Epithelial cell of proximal tubule (primary cell): ENCODE data around the gene WAPL. TPM values are rescaled to one million over a fixed set of nuclear protein-coding genes. Genes with fewer than 3 reads are reported as not detected.
"Not testable (repeated sequence)": the region's sequence is repeated elsewhere in the genome, so short reads cannot be mapped to it uniquely, and the experiment has no call there.

Experiments used
- DNase-seq: peaks from one replicate; pipeline ENCODE4 v3.0.0-alpha.2; 2011; ENCODE audit warnings: low read depth
- H3K4me3 ChIP-seq: 2 replicates; pipeline ENCODE4 v1.5.1; 2011; ENCODE audit warnings: low read depth, mild to moderate bottlenecking, low read length
- total RNA-seq: library from RNA; depleted of rRNA; stranded (reverse); fragments of >200 nt; gene quantifications from 2 replicates; pipeline ENCODE4 v1.2.3, GENCODE V29; 2015
- TF ChIP-seq, protein P1 (sequence below): conservative IDR thresholded peaks from 2 replicates; pipeline ENCODE4 v1.5.1; 2012; ENCODE audit warnings: low read depth, mild to moderate bottlenecking, low read length

The WAPL gene, protein sequence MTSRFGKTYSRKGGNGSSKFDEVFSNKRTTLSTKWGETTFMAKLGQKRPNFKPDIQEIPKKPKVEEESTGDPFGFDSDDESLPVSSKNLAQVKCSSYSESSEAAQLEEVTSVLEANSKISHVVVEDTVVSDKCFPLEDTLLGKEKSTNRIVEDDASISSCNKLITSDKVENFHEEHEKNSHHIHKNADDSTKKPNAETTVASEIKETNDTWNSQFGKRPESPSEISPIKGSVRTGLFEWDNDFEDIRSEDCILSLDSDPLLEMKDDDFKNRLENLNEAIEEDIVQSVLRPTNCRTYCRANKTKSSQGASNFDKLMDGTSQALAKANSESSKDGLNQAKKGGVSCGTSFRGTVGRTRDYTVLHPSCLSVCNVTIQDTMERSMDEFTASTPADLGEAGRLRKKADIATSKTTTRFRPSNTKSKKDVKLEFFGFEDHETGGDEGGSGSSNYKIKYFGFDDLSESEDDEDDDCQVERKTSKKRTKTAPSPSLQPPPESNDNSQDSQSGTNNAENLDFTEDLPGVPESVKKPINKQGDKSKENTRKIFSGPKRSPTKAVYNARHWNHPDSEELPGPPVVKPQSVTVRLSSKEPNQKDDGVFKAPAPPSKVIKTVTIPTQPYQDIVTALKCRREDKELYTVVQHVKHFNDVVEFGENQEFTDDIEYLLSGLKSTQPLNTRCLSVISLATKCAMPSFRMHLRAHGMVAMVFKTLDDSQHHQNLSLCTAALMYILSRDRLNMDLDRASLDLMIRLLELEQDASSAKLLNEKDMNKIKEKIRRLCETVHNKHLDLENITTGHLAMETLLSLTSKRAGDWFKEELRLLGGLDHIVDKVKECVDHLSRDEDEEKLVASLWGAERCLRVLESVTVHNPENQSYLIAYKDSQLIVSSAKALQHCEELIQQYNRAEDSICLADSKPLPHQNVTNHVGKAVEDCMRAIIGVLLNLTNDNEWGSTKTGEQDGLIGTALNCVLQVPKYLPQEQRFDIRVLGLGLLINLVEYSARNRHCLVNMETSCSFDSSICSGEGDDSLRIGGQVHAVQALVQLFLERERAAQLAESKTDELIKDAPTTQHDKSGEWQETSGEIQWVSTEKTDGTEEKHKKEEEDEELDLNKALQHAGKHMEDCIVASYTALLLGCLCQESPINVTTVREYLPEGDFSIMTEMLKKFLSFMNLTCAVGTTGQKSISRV (N-terminal part only)
- 27.6 and 28.2 TPM in 2 replicates for total RNA-seq

DNA sequence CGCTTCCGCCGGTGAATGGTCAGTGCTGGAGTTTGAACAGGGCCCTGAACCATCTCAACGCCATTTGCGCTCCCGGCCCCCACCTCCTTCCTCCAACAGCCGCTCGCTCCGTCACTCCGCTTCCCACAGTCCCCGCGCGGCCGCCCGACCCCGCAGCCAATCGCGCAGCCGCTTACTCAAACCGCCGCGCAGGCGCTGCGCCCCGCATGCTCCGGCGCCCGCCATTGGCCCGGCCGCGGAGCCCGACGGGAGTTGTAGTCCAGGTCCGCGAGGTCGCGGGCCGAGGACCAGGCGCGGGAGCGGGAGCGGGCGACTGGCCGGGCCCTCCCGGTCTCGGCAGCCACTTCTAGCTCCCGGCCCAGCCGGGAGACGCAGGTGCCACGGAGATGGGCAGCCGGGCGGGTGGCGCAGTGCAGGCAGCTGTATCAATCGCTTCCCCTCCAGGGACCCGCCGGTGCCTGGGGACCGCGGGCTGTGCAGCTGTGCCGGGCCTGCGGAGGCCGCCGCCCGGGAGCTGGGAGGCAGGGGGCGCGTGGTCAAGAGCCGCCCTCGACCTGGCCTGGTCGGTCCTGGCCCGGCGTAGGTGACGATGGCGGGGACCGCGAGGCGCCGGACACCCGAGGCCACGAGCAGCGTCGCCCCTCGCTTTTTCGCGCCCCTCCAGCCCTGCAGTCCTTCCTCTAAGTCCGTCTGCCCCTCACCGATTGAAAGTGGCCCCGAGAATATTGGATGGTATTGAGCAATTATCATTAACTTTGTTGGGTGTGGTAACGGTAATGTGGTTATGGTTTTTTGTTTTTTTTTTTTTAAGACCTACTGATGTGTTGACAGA is at the start of gene WAPL:
Gene WAPL, minus strand, starts transcription at position 115 of the 832 bp plus-strand sequence. CDS start 3,723 bp downstream, outside the sequence.
- DNase-seq, result no peak
- TF ChIP-seq, protein P1, sequence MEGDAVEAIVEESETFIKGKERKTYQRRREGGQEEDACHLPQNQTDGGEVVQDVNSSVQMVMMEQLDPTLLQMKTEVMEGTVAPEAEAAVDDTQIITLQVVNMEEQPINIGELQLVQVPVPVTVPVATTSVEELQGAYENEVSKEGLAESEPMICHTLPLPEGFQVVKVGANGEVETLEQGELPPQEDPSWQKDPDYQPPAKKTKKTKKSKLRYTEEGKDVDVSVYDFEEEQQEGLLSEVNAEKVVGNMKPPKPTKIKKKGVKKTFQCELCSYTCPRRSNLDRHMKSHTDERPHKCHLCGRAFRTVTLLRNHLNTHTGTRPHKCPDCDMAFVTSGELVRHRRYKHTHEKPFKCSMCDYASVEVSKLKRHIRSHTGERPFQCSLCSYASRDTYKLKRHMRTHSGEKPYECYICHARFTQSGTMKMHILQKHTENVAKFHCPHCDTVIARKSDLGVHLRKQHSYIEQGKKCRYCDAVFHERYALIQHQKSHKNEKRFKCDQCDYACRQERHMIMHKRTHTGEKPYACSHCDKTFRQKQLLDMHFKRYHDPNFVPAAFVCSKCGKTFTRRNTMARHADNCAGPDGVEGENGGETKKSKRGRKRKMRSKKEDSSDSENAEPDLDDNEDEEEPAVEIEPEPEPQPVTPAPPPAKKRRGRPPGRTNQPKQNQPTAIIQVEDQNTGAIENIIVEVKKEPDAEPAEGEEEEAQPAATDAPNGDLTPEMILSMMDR, result no peak
- peak within 1 kb of the TSS; percentile 91 for H3K4me3 ChIP-seq

- TF ChIP-seq, protein P1, result no peak
- no peak for DNase-seq
- H3K4me3 ChIP-seq, result no peak overlapping the region
Observed at GRCh38 chr10:86569335-86569734, 47.7 kb upstream of the WAPL start.

DNA sequence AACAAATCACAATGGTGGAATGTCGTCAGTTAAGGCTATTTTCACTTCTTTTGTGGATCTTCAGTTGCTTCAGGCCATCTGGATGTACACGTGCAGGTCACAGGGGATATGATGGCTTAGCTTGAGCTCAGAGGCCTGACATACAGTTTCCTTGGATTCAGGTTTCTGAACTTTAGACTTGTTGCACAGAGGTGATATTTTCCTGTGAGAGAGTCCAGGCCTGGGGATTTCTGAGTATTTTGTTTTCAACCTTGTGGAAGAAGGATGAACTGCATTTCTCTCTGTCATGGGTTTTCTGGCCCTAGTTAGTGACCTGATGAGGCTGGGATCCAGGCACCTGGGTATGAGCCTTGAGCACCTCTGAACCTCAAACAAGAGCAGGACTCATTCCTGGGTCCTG is 44.9 kb upstream of the WAPL start:
- H3K4me3 ChIP-seq, DNase-seq: not testable (repeated sequence)

DNA sequence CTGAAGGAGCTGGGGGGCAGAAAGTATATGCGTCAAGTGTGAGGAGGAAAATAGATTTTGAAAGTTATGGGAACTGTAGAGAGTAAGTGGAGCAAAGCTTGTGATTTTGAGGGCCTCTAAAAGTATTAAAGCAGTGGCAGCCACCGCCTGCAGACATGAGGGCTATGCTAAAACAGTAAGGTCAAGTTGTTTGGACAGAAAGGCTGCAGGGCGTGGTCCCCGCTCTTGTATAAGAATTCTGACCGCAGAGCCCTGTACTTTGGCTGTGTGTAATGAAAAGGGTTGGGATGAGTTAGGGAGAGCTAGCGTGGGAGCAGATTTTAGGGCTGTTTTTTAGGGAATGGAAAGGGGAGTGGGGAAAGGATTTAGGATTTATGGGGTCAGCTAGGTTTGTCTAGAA is 41.7 kb upstream of the WAPL start:
- H3K4me3 ChIP-seq, result not testable (repeated sequence)

DNA sequence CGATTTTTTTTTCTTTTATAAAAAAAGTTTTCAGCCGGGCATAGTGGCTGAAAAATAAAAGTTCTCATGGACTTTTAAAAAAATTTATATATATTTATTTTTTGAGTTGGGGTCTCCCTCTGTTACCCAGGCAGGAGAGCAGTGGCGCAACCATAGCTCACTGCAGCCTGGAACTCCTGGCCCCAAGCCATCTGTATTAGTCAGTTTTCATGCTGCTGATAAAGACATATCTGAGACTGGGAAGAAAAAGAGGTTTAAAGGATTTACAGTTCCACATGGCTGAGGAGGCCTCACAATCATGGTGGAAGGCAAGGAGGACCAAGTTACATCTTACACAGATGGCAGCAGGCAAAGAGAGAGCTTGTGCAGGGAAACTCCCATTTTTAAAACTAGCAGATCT is 37.1 kb upstream of the WAPL start:
- not testable (repeated sequence) for H3K4me3 ChIP-seq, DNase-seq

More for the DNA sequence above, 41.7 kb upstream of the WAPL start:
- not testable (repeated sequence) for DNase-seq

DNA sequence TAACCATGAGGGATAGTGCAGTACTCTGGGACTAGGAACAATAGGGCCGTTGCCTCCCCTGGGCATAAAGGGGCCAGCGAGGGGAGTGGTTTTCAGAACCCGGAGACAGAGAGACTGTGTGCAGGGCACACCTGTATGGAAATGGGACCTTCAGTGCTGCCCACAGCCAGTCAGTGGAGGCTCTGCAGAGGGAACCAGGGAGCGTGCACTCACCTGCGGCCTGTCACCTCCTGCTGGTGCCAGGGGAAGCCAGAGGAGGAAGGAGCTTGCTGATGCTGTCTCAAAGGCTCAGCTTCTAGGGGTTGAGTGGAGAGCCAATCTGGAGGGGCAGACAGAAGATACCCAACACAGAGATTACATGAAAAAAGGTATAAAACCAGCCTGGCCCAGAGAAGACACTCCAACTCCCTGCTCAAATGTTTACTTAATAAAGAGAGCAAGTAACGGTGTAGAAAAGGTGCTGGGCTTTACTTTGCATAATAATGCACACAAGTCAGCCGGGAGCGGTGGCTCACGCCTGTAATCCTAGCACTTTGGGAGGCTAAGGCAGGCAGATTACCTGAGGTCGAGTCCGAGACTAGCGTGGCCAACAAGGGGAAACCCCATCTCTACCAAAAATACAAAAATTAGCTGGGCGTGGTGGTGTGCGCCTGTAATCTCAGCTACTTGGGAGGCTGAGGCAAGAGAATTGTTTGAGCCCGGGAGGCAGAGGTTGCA is 35.5 kb upstream of the WAPL start:
- TF ChIP-seq, protein P1, result no peak
- DNase-seq, result no peak
- no peak overlapping the region for H3K4me3 ChIP-seq

GRCh38 chr10:86556532-86556931 is 34.9 kb upstream of the WAPL start:
- H3K4me3 ChIP-seq, result no peak overlapping the region
- TF ChIP-seq, protein P1, result no peak
- no peak for DNase-seq
